ENCODE measurements around the gene C9orf152. TPM values are rescaled to one million over a fixed set of nuclear protein-coding genes. Genes with fewer than 3 reads are reported as not detected.
"Not testable (repeated sequence)": the region's sequence is repeated elsewhere in the genome, so short reads cannot be mapped to it uniquely, and the experiment has no call there.

C9orf152 gene, protein sequence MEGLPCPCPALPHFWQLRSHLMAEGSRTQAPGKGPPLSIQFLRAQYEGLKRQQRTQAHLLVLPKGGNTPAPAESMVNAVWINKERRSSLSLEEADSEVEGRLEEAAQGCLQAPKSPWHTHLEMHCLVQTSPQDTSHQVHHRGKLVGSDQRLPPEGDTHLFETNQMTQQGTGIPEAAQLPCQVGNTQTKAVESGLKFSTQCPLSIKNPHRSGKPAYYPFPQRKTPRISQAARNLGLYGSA
- total RNA-seq, result not detected in 2 replicates

DNA sequence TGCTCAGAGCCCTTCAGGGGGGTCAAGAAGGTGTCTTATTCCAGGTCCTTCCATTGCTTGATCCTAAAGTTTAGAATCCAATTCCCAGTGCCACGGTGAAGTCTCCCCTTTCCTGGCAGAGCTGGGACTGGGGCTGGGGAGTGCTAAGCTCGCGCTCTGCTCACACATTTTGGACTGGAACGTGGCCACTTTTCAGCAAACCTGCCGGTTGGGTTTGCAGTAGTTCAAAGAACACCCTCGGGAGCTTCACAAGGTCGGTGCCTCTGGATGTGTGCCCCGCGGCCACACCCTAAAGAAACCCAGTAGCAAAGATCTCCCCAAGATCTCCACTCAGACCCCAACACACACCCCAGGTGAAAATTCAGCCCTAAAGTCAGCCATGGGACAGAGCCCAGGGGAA, at the start of gene C9orf152:
Gene C9orf152, minus strand, starts transcription at position 129 of the 400 bp plus-strand sequence. CDS start 580 bp downstream, outside the sequence.
- no peak for DNase-seq (ENCODE audit: low read depth)

DNA sequence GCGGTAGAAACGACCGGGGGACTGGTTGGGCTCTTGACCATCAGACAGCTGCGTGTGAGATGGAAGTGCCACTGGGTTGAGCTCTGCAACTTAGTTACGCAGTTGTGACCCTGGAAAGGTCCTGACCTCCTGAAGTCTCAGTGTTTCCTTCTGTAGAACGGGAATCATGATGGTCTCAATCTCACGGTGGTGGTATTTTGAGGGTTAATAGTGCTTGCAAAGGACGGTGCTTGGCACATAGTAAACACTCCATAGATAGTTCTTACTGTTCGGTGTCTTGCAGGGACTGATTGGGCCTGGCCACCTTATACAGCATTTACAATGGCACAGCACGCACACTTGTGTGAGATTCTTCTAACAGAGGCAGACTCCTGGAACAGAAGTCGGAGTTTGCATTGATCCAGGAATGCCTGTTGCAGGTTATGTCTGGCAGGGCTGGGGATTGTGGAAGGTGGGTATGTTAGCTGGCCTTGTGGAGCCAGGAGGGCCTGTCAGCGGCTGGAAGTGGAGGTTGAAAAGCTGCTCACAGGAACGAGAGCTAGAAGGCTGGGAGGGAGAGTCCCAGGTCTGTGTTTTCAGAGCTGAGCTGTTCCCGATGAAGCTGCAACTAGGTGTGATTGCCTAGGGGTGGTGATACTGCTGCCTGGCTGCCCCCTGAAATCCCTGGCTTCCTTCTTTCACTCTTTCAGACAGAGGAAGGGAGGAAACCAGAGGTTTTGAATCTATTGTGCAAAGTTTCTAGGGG, 49.3 kb upstream of the C9orf152 start:
- peak; percentile 35 for DNase-seq (ENCODE audit: low read depth)

DNA sequence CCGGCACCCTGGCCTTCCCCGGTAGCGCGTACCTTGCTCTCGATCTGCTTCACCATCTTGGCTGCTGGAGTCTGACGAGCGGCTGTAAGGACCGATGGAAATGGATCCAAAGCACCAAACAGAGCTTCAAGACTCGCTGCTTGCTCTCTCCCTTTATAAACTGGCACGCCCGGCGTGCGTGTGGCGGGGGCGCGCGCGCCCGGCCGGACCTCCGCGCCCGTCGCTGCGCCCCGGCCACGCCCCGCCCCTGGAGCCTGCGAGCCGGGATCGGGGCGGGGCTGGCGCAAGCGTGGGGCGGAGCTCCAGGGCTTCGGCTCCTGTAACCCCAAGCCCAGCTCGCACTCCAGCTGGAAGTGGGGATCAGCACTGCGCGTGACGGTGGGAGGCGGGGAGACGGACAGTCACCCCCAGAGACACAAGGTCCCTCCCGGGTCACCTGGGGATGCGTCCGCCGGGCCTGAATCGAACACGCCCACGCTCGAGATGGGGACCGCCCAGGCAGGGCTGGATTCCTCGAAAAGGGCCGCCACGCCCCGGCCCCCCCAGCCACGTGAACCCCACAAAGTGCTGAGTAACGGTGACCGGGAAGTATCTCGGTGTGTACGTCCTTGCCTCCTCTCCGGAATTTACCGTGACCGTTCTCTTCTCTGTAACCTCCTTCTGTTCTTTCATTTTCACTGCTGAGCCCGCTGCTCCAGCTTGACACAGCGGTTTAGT, 48.6 kb upstream of the C9orf152 start, which contains the start of gene TXN:
Gene TXN, minus strand, starts transcription at position 128 of the 717 bp plus-strand sequence. Its CDS starts 72 bp downstream, at position 56.
- DNase-seq (ENCODE audit: low read depth), result peak; percentile 75

DNA sequence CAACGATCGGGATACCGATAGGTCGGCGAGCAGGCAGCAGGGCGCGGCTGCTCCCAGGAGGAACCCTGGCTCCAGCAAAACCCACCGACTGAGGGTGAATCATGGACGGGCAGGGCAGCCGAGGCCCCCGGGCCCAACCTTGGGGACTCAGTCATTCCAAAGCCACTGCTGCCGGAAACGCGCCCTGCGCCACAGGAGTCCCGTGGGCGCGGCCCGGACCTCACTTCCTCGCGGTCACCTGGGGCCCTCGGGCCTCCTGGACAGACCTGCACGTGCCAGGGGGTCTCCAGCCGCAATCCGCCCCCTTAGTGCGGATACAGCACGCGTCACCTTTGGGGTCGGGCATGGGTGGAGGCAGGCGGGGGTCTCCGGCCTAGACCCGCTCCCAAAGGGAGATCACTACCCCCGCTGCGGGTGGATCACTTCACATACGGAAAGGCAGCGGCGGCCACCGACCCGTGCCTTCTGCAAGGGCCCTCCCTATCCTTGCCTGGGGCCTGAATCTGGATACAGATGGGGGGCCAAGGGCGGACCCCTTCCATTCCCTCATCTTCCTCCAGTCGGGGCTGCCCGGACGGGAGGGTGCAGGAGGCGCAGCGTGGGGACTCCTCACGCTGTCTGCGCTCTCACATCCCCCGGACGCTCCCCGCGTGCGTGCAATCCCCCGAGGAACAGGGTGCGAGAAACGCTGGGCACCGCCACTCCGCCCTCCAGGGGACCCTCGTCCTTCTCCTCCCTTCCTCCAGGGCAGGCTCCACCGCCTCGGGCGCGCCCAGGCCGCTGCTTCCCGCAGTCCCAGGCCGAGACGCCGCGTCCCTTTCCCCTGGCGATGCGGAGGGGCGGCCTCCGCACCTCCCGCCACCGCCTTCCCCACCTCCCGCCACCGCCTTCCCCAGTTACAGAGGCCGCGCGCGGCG, 47.8 kb upstream of the C9orf152 start:
- DNase-seq (ENCODE audit: low read depth), result peak; percentile 66

DNA sequence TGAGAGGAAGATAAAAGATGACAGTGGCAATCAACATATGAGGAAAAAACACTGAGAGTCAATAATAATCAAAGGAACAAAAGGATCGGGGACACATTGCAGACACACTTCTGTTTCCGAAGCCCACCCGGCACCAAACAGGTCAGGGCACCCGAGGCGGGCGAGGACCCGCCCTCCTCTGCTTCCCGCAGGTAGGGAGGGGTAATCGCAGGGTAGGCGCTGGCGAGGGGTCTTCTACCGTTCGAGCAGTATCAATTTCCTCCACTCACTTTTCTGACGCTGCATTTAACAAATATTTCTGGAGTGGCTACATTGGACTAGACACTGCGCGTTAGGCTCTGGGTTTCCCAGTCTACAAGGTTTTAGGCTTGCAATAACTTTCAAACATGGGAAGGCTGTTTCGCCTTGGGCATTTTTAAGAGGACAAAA, 47.1 kb upstream of the C9orf152 start:
- no peak for DNase-seq (ENCODE audit: low read depth)

DNA sequence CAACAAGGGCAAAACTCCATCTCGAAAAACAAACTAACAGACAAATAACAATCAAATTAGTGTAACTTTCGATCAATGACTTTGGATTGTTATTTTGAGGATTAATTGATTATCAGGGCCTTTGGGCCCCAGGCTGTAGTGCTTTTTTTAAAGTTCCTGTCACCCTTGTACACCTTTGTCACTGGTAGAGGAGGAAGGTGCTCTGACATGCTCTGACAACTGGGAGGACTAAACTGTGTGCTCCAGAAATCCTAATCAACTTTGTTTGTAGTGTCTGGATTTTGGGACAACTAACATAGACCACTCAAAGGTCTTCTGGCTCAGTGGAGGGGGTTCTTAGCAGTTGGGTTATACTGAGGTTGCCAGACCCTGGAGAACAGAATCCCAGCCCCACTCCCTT, 46.5 kb upstream of the C9orf152 start:
- DNase-seq (ENCODE audit: low read depth), result no peak

DNA sequence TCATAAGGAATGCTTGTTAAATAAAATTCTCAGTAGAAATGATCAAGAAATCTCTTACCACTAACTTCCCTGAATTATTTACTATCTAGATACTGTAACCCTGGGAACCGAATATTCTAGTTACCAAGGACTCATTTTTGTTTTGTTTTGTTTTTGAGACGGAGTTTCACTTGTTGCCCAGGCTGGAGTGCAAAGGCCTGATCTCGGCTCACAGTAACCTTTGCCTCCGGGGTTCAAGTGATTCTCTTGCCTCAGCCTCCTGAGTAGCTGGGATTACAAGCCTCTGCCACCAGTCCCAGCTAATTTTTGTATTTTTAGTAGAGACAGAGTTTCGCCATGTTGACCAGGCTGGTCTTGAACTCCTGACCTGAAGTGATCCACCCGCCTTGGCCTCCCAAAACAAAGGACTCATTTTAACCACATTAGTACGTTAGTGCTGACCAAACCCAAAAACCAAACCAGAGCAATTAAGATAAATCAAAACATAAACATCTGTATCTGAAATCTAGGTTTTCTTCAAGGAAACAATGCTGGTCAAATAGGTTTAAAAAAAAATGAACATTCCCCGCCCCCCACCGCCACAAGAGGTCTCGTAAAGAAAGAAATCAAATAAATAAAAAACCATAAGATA, 44.7 kb upstream of the C9orf152 start:
- DNase-seq (ENCODE audit: low read depth), result peak; percentile 54

DNA sequence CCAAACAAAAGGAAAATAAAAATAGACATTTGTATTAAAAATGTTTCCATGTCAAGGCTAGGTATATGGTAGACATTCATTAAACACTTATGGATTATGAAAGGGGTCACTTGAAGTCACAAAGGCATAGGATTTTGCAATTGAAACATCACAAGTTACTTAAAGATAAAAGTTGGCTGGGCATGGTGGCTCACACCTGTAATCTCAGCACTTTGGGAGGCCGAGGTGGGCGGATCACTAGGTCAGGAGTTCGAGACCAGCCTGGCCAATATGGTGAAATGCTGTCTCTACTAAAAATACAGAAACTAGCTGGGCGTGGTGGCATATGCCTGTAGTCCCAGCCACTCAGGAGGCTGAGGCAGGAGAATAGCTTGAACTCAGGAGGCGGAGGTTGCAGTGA, 43.8 kb upstream of the C9orf152 start:
- DNase-seq (ENCODE audit: low read depth), result not testable (repeated sequence)

DNA sequence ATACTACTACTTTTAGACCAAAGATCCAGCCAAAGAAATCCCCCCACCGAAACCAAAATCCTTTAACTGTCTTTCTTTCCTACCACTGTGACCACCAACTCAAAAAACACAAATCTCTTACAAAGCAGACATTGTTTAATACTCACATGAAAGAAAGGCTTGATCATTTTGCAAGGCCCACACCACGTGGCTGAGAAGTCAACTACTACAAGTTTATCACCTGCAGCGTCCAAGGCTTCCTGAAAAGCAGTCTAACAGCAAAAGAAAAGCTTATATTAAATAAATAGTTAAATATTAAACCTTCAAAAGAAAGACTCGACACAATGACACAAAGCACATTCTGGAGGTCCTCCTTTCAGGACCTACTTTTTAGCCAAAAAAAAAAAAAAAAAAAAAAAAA, 43.3 kb upstream of the C9orf152 start:
- DNase-seq (ENCODE audit: low read depth), result peak; percentile 25

DNA sequence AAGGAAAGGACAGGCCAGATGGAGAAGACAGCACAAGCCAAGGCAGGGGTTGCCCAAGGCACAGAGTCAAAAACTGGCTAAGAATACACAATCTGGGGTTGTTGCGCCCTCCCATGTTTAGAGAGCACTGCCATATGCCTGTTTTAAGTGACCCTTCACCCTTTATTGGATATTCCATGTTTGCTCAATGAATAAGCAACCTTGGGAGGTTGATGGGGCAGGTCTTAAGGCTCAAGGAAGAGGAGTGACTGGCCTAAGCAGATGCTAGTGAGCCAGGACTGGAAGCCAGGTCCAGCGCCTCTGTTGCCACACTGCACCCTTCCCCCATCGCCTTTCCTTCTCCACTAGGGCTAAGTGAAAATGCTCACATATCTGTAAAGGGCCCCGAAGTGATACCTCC, 41.6 kb upstream of the C9orf152 start:
- DNase-seq (ENCODE audit: low read depth), result no peak

DNA sequence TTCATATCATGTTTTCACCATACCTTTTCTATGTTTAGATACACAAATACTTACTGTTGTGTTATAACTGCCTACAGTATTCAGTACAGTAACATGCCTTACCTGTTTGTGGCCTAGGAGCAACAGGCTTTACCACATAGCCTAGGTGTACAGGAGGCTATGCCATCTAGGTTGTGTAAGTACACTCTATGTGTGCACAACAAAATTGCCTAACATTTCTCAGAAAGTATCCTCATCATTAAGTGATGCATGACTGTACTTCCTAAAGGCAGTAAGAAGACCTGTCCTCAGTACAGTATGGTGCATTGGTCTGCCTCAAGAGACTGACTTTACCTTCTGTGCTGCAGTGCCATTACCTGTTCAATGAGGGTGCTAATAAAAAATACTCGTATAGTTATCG, 40.4 kb upstream of the C9orf152 start:
- peak; percentile 54 for DNase-seq (ENCODE audit: low read depth)

DNA sequence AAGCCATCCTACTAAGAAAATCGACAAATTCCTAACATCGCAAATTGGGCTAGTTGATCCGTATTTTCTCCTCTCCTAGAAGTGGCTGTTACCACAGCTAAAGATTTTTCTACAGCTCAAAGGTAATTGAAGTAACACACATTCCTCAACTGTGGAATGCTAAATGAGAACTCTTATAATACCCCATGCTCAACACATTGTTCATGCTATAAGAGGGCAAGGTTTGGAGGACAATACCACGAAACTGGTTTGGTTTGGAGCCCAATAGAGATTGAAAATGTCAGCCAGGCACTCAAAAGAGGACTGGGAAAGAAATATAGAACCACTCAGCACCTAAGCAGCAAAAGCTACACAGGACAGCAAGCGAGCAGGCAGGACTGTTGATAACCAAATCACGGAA, 38.3 kb upstream of the C9orf152 start:
- DNase-seq (ENCODE audit: low read depth), result no peak

DNA sequence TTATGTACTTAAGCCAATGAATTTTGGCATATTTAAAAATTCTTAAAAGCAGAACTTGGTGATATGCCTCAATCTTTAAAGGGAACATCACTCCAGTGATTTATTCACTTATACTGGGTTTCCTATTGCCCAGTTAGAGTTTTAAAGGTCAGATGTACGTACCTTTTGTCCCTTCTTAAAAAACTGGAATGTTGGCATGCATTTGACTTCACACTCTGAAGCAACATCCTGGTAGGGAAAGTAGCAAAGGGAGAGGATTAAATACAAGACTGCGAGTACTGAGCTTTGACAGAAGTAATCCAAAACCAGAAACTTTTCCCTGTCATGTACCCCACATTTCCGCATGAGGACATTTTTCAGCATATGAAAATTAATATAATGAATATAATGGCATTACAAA, 36.7 kb upstream of the C9orf152 start:
- DNase-seq (ENCODE audit: low read depth), result no peak

DNA sequence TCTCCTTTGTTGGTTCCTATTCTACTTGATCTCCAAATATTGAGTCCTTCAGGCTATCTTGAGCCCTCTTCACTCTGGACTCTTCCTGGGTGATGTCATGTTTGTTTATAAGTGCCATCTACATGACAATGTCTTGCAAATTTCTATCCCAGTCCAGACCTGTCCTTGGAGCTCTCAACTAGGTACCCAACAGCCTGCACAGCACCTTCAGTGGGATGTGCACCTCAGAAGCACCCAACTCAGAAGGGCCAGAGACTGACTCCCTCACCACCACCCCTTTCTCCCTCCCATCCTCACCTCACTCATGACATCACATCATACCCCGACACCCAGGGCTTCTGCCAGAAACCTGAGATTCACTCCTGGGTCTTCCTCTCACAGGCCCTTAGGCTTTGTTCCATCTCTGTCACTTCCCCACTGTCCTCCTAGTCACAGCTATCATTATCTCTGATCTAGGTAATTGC, 33.9 kb upstream of the C9orf152 start:
- no peak for DNase-seq (ENCODE audit: low read depth)

DNA sequence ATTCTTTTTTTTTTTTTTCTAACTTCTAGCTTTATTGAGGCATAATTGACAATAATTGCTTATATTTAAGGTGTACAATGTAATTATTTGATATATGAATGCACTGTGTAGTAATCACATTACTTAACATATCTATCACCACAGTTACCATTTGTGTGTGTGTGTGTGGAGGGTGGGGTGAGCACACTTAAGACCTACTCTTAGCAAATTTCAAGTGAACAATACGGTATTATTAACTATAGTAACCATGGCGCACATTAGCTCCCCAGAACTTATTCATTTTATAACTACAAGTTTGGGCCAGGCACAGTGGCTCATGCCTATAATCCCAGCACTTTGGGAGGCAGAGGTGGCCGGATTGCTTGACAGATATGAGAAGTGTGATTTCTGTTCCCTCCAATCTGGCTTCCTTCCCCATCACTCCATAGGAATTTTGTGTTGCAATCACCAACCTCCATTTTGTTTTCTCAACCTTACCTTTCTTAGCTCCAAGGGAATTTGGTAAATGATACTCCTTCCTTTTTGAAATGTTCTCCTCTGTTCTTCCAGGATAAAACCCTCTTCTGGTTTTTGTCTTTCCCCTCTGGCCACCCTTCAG, 33.4 kb upstream of the C9orf152 start:
- no peak for DNase-seq (ENCODE audit: low read depth)

DNA sequence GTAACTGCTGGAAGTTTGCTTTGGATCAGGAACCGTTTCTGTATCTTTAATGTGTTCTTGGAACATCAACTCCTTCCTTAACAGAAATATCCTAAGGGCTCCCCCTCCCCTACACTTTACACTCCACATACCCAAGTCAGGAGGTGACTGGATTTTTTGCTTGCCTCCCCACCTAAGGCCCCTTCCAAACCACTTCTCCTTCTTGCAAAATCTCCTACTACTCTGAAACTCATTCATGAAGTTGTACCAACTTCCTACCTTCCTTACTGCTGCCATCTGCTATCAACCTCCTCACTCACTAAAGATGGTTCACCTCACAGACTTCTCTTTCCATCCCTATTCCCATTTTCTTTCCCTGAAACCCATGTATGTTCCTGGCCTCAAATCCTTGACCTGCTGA, 32.2 kb upstream of the C9orf152 start:
- no peak for DNase-seq (ENCODE audit: low read depth)

DNA sequence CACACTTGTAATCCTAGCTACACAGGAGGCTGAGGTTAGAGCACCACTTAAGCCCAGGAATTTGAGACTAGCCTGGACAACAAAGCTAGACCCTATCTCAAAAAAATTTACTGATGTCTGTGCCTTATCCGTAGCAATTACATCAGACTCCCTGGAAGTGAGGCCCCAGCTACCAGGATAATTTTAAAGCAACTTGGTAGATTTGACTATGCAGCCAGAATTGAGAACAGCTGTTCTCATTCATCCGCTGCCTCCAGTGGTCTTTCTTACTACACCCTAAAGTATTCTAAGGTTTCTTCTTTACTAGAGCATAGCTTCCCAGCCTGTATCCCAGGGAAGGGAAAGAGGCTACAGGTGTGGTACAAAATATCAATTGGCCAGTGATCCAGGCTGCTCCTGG, 20.4 kb upstream of the C9orf152 start:
- DNase-seq (ENCODE audit: low read depth), result no peak

DNA sequence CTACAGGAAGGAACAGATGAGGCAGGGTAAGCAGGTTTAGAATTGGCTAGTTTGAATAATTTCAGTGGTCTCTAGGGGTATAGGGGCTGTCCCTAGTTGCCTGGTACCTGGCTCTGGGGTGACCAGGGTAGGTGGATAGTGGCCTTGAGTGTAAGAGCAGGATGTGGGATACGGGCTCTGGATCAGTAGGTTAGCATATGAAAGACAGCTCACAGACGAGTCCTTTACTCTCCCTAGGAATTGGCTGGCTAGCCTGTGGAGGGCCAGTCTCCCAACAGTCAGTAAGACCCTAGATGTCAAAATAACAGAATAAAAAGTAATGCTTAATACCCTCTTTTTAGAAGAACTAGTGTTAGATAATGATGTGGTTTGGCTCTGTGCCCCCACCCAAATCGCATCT, 16.6 kb upstream of the C9orf152 start:
- no peak for DNase-seq (ENCODE audit: low read depth)

DNA sequence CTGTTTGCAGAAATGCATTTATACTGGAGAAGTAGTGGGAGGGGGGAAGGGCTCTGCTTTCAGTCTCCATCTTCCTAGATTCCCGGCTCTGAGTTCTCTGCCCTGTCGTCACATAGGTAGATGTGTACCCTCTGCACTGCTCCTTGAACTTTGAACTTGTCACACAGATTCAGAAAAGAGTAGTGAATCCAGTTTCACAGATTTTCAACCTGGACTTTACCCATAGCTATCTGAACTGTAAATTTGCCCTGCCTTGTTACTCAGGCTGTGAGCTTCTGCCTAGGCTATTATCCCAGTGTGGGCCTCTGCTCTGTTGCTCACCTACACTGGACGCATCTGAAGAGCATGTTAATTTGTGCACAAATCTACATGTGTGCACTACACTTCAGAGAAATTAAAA, 12.8 kb upstream of the C9orf152 start:
- DNase-seq (ENCODE audit: low read depth), result no peak

DNA sequence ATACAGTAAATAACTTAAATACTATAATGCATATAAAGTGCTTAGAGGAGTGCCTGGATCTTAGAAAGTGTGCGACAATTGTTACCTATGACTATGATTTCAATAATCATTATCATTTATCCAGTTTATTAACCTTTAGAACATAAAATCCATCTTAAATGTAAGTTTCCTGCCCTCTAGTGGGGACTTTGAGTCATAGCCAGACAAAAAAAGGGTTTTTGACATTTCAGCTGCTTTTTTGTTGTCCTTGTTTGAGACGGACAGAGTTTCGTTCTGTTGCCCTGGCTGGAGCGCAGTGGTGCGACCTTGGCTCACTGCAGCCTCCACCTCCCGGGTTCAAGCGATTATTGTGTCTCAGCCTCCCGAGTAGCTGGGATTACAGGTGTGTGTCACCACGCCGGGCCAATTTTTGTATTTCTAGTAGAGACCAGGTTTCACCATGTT, 9.7 kb upstream of the C9orf152 start:
- DNase-seq (ENCODE audit: low read depth), result peak; percentile 64

All from renal cortical epithelial cell (primary cell).